ENCODE results near the gene RNF169.

DNA sequence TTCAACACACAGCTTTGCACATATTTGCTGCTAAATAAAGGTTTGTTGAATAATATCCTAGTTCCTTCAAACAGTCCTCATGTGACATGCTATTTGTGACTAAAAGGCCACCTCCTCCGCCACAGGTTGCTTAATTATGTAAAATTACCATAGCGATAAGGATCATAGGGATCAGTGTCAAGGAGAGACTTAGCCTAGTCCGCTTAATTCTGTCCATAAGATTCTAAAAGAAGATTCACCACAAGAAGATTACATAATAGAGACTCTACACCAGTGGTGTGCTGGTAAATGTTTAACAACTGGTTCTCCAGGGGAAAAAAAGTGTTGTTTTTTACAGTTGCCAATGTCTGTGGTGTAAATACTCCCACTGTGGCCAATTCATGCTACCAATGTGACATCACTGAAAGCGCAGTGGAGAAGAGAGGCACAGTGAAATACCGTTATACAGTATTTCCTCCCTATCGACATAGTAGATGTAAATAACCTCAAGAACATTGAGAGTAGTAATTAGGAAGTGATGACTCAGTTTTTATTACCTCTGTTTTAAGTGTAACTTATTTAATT is 13.2 kb upstream of the RNF169 start:
- TF ChIP-seq, protein P1, sequence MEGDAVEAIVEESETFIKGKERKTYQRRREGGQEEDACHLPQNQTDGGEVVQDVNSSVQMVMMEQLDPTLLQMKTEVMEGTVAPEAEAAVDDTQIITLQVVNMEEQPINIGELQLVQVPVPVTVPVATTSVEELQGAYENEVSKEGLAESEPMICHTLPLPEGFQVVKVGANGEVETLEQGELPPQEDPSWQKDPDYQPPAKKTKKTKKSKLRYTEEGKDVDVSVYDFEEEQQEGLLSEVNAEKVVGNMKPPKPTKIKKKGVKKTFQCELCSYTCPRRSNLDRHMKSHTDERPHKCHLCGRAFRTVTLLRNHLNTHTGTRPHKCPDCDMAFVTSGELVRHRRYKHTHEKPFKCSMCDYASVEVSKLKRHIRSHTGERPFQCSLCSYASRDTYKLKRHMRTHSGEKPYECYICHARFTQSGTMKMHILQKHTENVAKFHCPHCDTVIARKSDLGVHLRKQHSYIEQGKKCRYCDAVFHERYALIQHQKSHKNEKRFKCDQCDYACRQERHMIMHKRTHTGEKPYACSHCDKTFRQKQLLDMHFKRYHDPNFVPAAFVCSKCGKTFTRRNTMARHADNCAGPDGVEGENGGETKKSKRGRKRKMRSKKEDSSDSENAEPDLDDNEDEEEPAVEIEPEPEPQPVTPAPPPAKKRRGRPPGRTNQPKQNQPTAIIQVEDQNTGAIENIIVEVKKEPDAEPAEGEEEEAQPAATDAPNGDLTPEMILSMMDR (IDR thresholded peaks at IDR 0.05) = no peak
- no peak for TF ChIP-seq POLR2A (IDR thresholded peaks at IDR 0.05)
- no peak for TF ChIP-seq POLR2AphosphoS5 (IDR thresholded peaks at IDR 0.05)
- no peak for TF ChIP-seq EP300 (IDR thresholded peaks at IDR 0.05)
